Brain pericyte (primary cell): ENCODE data around the gene GPR15LG.

ENCODE experiments used
- DNase-seq: peaks from one replicate; pipeline ENCODE4 v3.0.0-alpha.2; 2012; ENCODE audit warnings: low read depth, low spot score

The GPR15LG gene

DNA sequence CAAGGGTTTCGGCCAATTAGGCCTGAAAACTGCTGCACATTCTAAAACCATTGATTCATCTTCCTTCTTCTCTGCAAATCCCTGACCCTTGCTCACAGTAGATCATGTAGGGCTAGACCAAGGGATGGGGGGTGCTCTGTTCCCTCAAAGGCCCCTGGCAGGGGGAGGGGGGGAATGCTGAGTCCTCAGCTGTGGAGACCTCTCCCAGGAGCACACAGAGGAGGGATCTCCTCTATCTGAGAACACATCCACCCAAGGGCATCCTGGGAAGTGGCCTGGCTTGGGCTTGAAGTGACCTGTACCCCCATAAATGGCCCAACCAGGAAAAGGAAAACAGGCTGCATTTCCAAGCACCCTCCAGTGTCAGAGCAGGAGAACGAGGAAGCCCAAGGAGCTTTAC lies 19.7 kb downstream of the GPR15LG start:
- no peak for DNase-seq

DNA sequence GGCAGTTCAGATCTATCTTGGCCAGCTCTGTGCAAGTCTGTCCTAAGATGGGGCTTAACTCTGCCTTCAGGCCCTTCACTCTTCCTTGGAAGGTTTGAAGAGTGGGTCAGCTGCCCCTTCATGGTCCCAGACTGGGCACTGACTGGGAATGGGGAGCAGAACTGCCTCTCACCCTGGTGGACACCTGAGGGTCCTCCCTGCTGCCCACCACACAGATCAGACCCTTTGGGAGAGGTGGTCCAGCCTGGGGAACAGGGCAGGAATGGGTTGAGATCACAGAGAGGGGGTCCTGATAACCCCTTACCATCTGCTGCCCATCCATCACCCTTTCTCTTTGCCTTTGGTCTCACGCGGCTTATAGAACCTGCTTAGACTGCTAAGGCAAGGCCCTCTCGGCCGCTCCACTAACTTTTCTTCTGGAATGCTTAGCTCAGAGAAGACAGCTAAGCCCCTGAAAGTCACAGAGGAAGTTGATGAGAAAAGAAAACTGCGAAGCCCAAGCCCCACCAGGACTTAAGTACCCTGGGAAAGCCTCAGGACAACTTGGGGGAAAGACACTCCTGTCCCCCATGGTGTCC lies 20.3 kb downstream of the GPR15LG start:
- no peak for DNase-seq

DNA sequence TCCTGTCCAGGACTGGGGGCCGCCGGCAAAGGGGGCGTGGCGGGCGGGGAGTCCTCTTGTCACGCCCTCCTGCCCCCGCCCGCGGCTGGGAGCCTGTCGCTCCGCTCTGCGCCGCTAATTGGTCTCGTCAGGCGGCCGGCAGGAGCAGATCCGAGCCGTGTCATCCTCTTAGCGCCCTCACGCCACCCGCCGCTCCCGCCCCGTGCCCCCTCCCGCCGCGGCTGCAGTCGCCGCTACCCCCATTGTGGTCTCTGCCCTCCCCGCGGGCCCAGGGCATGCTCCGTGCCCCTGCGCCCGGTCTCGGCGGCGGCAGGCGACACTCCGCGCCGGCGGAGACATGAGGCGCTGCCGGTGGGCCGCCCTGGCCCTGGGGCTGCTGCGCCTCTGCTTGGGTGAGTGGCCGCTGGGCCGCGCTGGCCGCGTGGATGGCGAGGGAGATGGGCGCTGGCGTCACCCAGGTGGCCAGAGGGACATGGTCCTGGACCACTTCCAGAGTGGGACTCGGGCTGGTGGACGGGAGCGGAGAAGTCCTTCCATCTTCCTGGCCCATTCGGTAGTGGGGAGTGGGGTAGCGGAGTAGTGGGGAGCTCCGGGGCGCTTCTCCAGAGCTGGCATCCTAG lies 20.9 kb downstream of the GPR15LG start, which contains the start of gene CDHR1:
TSS of gene CDHR1 (plus strand) at position 114 of the 620 bp plus-strand sequence. CDS start at position 338, 224 bp downstream.
- DNase-seq, result no peak

DNA sequence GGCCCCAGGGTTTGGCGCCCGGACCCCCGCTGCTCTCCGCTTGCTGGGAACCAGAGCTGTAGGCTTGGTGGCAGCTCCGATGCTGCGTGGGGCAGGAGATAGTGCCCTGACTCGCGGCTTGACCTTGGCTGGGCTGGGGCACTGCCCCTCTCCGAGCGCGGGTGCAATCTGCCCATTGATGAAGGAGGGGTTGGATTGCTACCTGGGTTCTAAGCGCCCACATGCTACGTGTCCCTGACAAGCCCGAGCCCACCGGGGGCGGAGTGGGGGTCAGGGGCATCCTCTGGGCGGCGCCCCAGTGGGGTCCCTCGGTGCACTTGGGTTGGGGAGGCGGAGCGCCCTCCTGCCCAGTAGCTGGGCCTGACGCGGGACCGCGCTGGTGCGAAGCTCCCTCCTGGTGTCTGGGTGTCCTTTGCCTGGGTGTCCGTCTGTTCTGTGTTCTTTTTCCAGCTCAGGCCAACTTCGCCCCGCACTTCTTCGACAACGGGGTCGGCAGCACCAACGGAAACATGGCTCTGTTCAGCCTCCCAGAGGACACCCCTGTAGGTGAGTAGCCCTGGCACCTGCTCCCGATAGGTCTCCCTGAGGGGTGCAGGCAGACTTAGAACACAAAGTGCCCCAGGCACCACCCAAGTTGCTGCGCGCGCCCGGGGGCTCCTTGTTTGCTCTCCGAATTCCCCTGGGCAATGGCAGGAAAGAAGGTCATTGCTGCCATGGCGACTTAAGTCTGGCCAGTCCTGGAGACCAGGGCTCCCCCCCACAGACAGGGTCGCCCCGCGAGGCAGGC lies 21.6 kb downstream of the GPR15LG start:
- DNase-seq, result no peak

DNA sequence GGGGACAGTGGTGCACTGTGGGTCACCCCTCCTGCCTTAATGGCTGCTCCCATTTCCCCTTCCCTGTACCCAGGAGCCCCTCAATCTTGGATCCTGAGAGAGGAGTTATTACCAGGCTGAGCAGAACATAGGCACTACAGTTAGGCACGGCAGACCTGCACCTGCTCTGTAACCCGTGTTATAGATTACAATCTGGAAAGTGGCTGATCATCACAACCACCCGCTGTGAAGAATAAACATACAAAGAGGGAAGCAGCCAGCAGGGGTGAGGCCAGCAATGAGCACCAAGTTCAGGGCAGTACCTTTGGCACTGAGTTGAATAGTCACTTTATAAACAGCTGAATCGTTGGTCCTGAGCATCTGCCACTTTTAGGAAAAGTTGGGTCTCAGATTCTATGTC lies 22.5 kb downstream of the GPR15LG start:
- DNase-seq, result no peak

DNA sequence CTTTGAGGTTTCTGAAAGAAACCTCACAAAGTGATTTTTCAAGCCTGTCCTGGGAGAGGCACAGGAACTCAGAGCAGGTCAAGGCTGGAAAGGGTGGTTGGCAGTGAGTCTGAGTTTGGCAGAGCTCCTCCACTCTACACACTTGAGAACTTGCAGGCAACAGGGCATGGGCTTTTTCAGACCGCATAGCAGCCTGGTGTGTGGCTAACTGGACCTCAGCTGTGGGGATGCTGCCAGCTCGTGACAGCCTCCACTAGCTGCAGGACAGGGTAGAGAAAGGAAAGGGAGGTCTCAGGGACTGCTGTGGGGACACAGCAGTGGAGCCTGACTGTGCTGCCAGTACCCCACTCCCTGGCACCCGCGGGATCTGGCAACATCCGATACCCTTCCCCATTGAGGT lies 23.3 kb downstream of the GPR15LG start:
- DNase-seq, result no peak

DNA sequence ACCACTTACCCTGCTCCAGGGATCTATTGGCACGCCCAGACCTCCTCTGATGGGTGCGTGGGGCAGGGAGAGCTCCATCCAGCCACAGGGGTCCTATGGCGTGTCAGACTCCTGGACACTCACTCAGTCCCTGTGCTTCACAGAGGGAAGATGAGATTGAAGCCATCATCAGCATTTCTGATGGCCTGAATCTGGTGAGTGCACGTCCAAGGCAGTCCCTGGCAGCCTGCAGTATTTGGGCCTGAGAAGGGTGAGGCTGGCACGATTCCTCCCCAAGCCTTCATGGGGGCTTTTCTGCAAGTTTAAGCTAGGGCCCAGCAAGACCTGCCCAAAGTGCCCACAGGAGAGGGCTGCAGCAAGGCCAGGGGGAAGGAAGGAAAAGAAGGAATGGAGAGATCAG lies 24.0 kb downstream of the GPR15LG start:
- no peak for DNase-seq

DNA sequence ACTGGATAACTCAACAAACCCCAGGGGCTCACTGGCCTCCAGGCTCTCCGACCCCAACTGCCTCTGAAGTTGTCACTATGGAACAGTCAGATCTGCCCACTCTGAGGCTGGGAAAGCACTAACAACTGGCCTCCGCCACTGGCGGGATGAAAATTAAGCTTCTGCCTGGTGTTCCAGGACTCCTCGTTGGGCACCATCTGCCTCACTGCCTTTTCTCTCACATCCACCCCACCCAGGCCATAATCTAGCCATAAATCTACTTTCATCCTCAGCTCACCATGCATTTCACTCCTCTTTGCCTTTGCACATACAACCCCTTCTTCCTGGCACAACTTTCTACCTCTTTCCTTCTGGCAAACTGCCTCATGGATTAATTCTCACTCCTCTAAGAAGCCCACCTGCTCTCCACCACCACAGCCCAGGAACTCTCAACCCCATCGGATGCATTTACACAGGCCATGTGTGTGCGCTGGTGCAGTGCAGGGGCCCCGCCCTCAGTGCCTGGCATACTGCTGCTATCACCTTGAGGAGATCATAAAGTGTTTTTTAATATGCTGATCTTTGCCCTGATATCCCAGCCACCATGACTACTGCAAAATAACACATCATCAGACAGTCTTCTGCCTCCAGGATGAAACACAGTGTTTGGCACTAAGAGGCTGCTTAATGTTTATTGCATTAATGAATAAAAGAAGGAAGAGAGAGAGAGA lies 24.8 kb downstream of the GPR15LG start:
- no peak for DNase-seq

DNA sequence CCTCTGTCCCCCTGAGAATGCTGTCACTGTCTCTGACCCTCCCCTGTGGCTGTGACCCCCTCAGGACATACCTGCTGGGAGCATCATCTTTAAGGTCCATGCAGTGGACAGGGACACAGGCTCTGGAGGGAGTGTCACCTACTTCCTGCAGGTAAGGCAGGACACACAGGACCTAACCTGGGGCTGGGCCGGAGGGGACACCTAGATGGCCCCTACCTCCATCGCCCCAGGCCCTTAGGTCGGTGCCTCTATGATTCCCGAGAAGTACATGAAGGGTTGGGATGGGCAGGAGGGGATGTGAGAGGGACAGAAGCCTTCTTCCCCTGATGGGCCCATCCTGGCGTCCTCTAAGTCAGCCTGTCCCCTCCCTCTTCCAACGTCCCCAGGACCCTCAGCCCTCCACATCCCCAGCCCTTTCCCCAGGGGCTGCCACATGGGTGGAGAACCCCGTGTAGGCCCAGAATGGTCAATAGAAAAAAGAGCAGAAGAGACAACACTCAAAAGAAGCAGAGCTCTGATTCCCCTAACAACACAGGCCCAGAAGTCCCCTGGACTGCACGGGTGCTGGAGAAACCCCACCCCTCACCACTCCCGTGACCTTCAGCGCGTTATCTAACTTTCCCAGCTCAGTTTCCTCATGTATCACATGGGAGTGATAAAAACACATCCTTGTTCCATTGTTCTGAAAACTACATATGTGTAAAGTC lies 27.1 kb downstream of the GPR15LG start:
- no peak for DNase-seq

DNA sequence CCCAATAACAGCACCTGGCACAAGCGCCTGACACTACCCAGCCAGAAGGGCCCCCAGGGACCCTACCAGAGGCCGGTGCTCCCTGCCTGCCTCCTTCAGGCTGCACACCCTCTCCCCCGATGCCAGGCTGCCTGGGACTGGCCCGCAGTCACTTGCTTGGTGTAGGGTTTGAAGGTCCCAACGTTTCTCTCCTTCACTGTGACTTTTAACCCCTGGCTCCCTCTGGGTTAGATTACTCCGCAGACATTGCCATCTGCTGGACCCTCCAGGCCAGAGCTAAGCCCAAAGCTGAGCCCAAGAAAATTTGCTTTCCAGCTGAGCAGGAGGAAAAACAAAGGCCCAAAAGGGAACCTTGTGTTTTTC lies 27.6 kb downstream of the GPR15LG start:
- no peak for DNase-seq

DNA sequence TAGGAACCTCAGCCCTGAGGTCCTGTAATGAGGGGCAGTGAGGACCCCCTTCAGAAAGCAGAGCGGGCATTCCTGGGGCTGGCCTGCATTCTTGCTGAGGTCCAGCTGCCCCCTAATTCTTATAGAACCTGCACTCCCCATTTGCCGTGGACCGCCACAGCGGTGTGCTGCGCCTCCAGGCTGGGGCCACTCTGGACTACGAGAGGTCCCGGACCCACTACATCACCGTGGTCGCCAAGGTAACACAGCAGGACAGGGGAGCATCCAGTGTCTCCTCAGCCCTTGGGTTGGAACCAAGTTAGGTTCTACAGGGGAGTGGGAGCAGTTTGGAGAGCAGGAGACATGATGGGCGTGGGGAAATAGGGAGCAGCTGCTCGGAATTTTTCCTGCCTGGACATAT lies 28.1 kb downstream of the GPR15LG start:
- no peak for DNase-seq

DNA sequence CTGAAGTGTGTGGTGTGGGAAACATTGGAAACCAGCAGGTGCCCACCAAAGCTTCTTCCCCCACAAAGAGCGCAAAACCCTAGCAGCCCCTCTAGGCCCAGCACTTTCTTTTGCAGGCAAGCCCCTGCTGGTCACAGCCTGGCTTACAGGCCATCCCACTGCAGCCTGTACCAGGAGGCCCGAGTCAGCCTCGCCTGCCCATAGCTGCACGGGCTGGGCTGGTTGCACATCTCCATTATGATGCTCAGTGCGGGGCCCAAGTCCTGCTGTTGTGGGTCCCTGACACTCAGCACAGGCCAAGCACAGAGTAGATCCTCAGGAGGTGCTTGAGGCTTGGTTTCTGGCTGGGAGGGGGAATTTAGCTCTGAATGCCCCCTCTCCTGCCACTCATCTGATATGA lies 28.7 kb downstream of the GPR15LG start:
- no peak for DNase-seq

DNA sequence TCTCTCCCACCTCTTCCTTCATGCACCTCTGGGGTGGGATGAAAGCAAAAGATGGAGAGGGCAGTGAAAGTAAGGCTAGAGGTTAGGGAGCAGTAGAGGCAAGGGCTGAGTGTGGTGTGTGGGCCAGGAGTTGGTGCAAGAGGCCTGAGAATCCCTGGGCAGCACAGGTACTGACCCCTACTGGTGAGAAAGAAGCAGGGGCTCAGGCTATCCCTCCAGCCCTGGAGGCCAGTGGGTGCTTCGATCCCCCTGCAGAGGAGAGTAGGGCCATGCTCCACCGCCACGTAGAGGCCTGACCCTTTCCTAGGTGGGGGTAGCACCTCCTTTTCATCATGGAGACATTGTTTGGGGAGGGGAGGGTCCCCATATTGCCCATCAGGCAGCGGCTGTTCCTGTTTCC lies 30.5 kb downstream of the GPR15LG start:
- DNase-seq, result no peak

DNA sequence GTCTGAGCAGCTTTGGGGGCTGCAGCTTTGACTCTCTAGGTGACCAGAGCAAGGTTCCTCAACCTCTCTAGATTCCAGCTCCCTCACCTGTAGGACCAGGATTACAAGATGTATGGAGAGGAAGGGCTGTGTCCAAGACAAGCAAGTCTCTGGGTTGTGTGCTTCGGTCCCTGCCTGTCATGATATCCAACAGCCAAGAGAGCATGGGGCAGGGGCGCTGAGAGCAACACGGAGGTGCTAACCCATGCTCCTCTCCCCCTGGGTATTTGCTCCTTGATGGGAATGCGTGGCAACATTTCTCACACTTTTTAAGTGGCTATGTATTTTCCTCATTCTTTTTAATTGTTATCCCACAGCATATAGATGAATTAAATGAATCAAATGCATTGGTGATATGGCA lies 31.0 kb downstream of the GPR15LG start:
- DNase-seq, result no peak

DNA sequence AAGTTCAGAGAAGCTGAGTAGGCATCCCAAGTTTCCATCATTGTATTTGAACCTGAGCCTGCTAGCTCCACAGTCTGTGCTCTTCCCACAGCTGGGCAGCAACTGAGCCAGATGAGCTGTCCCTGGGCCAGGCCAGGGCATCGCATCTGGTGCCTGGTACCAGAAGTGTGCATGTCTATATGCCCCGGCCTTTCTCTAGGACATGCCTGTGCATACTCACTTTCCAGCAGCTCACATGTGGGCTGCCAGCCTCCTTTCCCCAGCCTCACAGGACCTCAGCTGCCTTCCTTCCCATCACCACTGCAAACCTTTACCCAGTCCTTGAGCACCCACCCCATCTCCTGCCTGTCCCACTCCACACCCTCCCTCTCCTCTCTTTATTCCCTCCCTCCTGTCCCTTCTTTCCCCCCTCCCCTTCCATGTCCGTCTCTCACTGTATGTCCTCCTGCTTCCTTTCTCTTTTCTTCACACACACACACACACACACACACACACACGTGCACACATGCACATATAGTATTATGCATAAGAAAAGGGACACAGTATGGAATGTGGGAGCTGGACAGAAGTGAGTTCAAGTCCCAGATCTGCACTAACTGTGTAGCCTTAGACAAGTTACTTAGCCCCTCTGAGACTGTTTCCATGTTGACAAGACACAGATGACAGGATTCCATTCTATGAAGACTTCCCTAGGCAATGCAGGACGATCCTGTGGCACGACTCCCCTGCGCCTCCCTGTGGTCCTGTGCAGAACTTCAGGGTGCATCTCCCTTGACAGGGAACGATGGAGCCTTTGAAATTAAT lies 31.6 kb downstream of the GPR15LG start:
- DNase-seq, result no peak

DNA sequence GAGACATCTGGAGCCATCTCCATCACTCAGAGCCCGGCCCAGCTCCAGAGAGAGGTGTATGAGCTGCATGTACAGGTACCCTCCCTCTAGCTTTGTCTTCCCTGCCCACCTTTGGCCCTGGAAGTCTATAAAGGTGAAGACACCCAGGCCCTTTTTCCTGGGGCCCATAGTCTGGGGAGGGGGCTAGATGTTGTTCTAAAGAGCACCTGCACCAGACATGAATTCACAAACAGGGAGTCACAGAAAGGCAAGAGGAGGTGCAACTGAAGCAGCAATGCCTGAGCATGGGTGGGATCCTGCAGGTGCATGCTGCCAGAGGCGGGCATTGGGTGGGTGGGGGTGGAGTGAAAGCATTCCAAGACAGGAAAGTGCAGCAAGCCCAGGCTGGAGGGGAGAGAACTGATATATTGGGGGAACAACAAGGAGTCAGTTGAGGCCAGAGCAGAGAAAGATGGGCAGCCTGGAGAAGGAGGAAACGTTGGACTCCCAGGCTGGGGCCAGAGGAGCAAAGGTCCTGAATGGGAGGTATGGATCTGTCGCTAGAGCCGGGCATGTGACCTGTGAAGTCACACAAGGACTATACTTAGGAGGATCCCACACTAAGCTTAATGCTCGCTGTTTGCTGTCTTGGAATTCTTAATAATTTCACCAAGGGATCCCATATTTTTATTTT lies 32.4 kb downstream of the GPR15LG start:
- DNase-seq, result no peak

DNA sequence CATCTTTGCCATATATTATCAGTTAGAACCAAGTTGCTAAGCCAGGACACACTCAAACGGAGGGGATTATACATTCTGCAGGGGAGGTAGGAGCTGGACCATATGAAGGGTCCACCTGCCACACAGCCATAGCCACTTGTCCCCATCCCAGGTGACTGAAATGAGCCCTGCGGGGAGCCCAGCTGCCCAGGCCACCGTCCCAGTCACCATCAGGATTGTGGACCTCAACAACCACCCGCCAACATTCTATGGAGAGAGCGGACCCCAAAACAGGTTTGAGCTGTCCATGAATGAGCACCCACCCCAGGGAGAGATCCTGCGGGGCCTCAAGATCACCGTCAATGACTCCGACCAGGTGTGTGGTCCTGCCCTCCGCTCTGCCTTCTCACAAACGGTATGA lies 34.4 kb downstream of the GPR15LG start:
- no peak for DNase-seq

DNA sequence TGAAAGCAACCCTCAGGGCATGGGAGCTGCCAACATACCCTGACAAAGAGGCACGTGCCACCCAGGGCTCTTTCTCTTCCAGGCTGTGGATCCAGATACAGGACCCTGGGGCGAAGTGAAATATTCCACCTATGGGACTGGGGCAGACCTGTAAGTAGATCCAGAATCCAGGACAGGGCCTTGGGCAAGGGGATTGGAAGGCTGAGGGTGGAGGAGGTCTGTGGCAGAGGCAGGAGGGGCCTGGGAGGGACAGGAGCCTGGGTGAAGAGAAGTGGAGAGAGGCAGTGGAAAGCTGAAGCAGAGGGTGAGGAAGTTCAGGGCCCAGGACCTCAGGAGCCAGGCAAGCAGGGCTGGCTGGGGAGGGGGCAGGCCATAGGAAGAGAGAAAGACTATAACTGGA lies 38.0 kb downstream of the GPR15LG start:
- DNase-seq, result no peak

DNA sequence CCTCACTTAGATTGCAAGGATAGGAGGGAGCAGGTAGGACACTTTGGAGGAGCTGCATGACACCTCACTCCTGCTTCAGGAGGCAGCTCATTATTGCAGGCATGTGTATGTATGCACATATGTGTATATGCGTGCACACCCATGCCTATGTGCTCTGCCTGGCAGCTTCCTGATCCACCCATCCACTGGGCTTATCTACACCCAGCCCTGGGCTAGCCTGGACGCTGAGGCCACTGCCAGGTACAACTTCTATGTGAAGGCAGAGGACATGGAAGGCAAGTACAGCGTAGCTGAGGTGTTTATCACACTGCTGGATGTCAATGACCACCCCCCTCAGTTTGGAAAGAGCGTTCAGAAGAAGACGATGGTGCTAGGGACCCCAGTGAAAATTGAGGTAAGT lies 38.4 kb downstream of the GPR15LG start:
- no peak for DNase-seq

DNA sequence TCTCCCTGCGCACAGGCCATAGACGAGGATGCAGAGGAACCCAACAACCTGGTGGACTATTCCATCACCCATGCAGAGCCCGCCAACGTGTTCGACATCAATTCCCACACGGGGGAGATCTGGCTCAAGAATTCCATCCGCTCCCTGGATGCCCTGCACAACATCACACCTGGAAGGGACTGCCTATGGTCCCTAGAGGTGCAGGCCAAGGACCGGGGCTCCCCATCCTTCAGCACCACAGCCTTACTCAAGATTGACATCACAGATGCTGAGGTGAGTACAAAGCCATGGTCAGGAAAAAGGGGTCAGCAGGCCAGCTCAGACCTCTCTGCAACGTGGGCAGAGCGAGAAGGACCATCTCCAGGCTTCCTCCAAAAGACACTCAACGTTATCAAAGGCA lies 39.5 kb downstream of the GPR15LG start:
- no peak for DNase-seq
